ENCODE data around the gene NCKAP5.

DNA sequence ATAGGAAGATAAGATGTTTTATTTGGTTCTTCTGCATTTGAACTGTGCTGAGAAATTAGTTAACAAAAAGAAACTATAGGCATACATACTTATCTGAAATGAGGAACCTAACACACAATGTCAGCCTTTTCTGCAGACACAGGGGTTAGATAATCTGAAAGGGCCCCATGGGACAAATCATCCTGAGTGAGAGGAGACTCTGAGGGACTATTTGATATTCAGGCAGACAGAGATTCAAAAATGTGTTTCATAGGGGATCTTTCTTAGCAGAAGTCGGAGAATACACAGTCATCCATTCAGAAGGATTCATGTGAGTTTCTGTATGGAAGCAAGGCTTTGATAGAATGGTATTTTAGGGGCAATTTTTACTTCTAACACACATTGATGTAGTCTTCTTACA is 79.1 kb downstream of the NCKAP5 start:
- no peak for TF ChIP-seq POLR2A (conservative IDR thresholded peaks at IDR 0.05)
- TF ChIP-seq, protein P1, sequence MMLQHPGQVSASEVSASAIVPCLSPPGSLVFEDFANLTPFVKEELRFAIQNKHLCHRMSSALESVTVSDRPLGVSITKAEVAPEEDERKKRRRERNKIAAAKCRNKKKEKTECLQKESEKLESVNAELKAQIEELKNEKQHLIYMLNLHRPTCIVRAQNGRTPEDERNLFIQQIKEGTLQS (IDR thresholded peaks at IDR 0.05) = no peak
- TF ChIP-seq, protein P1 (CRISPR knock-in tag; conservative IDR thresholded peaks at IDR 0.05) = no peak
- no peak for TF ChIP-seq TBP (optimal IDR thresholded peaks at IDR 0.05; ENCODE audit: low read depth, low read length)
- TF ChIP-seq ZNF282 (CRISPR knock-in tag; IDR thresholded peaks at IDR 0.05) = no peak
- no peak for TF ChIP-seq HDAC6 (IDR thresholded peaks at IDR 0.05; ENCODE audit: low read depth, low read length)

Measured in K562 (cell line).